PC-9 (cell line): ENCODE results near the gene CLPTM1. TPM values are rescaled to one million over a fixed set of nuclear protein-coding genes. Genes with fewer than 3 reads are reported as not detected.
A peak's percentile ranks its signal among the peaks of the same experiment; 100 is the strongest.

Experiments
- BruUV-seq: library from RNA; stranded (reverse); fragments of 400-500 nt; replicated peaks from 2 replicates; lab custom pipeline; 2021; lab: Mats Ljungman, UMichigan
- CTCF ChIA-PET: fragments of 300-600 bp; sonication (Branson Sonifier 250); formaldehyde crosslinking; loops from one replicate; lab custom pipeline; 2022; ENCODE audit warnings: antibody characterized with exemption; lab: Charles Lee
- POLR2A ChIA-PET: fragments of 300-600 bp; sonication (Branson Sonifier 250); formaldehyde crosslinking; loops from one replicate; lab custom pipeline; 2022; ENCODE audit warnings: antibody characterized with exemption; ENCODE audit not compliant: unreplicated experiment; lab: Charles Lee
- DNase-seq, 2 experiments: peaks; one replicate each; pipeline versions ENCODE4 v3.0.0 to v3.0.0-alpha.2; 2015 to 2022; ENCODE audit warnings: mixed read lengths in 1 of 2
- H2AFZ ChIP-seq: fragments of 200-600 bp; sonication (generic); 2 replicates; pipeline ENCODE4 v1.8.1; 2017; ENCODE audit warnings: antibody characterized with exemption
- H3F3A ChIP-seq: fragments of 200-600 bp; sonication (generic); 2 replicates; pipeline ENCODE4 v1.8.1; 2017; ENCODE audit warnings: antibody characterized with exemption, mild to moderate bottlenecking, low read depth; ENCODE audit not compliant: insufficient read depth
- H3K27ac ChIP-seq: fragments of 200-600 bp; sonication (generic); 2 replicates; pipeline ENCODE4 v1.6.1; 2016; ENCODE audit warnings: mixed run types
- H3K27me3 ChIP-seq: fragments of 200-600 bp; sonication (generic); 2 replicates; pipeline ENCODE4 v1.6.1; 2016; ENCODE audit warnings: low read depth, mixed run types; ENCODE audit not compliant: insufficient read depth
- H3K36me3 ChIP-seq: fragments of 200-600 bp; sonication (generic); 2 replicates; pipeline ENCODE4 v1.6.1; 2016; ENCODE audit warnings: low read depth, mixed run types
- H3K4me1 ChIP-seq: fragments of 200-600 bp; sonication (generic); replicated peaks from 2 replicates; pipeline ENCODE4 v1.6.1; 2016; ENCODE audit warnings: mixed run types; ENCODE audit not compliant: insufficient read depth
- H3K4me2 ChIP-seq: fragments of 200-600 bp; sonication (generic); 2 replicates; pipeline ENCODE4 v1.6.1; 2017; ENCODE audit warnings: mixed run types
- H3K4me3 ChIP-seq: fragments of 200-600 bp; sonication (generic); 2 replicates; pipeline ENCODE4 v1.6.1; 2016; ENCODE audit warnings: mixed run types
- H3K79me2 ChIP-seq: fragments of 200-600 bp; sonication (generic); 2 replicates; pipeline ENCODE4 v1.6.1; 2017; ENCODE audit warnings: low read depth, mixed run types
- H3K9me2 ChIP-seq: fragments of 200-600 bp; sonication (generic); 2 replicates; pipeline ENCODE4 v1.8.1; 2017; ENCODE audit warnings: mild to moderate bottlenecking; ENCODE audit not compliant: insufficient read depth
- H3K9me3 ChIP-seq: fragments of 200-600 bp; sonication (generic); 2 replicates; pipeline ENCODE4 v1.8.1; 2016; ENCODE audit warnings: low read depth; ENCODE audit not compliant: insufficient read depth
- H4K20me1 ChIP-seq: fragments of 200-600 bp; sonication (generic); 2 replicates; pipeline ENCODE4 v1.8.1; 2017; ENCODE audit not compliant: insufficient read depth
- EZH2 ChIP-seq: fragments of 200-600 bp; sonication (generic); IDR thresholded peaks from 2 replicates; pipeline ENCODE4 v1.8.0; 2017; ENCODE audit warnings: antibody characterized with exemption, low read depth
- intact Hi-C: fragments of 100-400 bp; cut with micrococcal nuclease; formaldehyde crosslinking; loops from one replicate; pipeline ENCODE4 v1.10.0; 2022; ENCODE audit not compliant: unreplicated experiment
- total RNA-seq: library from RNA; stranded (reverse); gene quantifications from 2 replicates; pipeline ENCODE4 v1.2.3, GENCODE V29; 2021
- TF ChIP-seq, protein P1 (sequence below): fragments of 200-600 bp; sonication (generic); conservative IDR thresholded peaks from 2 replicates; pipeline ENCODE4 v1.6.1; 2017; ENCODE audit warnings: mixed run types, antibody characterized with exemption, mild to moderate bottlenecking, moderate library complexity

Gene CLPTM1
- total RNA-seq, 1 experiment from 2014 or later: 98.2 TPM

GRCh38 chr19:44955505-44956439 lies 592 bp downstream of the CLPTM1 start:
- H3K79me2 ChIP-seq: peaks cover 66% of the 10 kb centered on the region
- no peak for TF ChIP-seq EZH2
- TF ChIP-seq, protein P1, sequence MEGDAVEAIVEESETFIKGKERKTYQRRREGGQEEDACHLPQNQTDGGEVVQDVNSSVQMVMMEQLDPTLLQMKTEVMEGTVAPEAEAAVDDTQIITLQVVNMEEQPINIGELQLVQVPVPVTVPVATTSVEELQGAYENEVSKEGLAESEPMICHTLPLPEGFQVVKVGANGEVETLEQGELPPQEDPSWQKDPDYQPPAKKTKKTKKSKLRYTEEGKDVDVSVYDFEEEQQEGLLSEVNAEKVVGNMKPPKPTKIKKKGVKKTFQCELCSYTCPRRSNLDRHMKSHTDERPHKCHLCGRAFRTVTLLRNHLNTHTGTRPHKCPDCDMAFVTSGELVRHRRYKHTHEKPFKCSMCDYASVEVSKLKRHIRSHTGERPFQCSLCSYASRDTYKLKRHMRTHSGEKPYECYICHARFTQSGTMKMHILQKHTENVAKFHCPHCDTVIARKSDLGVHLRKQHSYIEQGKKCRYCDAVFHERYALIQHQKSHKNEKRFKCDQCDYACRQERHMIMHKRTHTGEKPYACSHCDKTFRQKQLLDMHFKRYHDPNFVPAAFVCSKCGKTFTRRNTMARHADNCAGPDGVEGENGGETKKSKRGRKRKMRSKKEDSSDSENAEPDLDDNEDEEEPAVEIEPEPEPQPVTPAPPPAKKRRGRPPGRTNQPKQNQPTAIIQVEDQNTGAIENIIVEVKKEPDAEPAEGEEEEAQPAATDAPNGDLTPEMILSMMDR: no peak
- intact Hi-C loops: loop anchor here (1.0 to 10.0 kb wide), 4 partner anchors 49 to 381 kb away; partner anchors contain the start of genes CBLC and NECTIN2
- H2AFZ ChIP-seq: peak overlapping the region; percentile 85
- no peak overlapping the region for H3K27ac ChIP-seq
- peaks cover 20% of the 10 kb centered on the region for H3K4me1 ChIP-seq
- H3K4me3 ChIP-seq: peak overlapping the region; percentile 89
- H3K9me2 ChIP-seq: no peaks in the 10 kb centered on the region
- H3K27me3 ChIP-seq: no peaks in the 10 kb centered on the region
- H3F3A ChIP-seq: peaks cover 16% of the 10 kb centered on the region; the same call in 1 of the 2 replicates
- BruUV-seq: TSS peak; percentile 47
- no peak for DNase-seq
- H4K20me1 ChIP-seq: peaks cover 53% of the 10 kb centered on the region
- peak overlapping the region; percentile 96 for H3K4me2 ChIP-seq
- CTCF ChIA-PET: no interaction called here
- peaks cover 5% of the 10 kb centered on the region; the same call in 1 of the 2 replicates for H3K36me3 ChIP-seq
- POLR2A ChIA-PET: interaction anchor here (0.6 to 1.0 kb wide), 2 partner anchors 79 to 512 kb away, joined by 4 to 8 read pairs; no protein-coding TSS in a partner anchor
- no peaks in the 10 kb centered on the region for H3K9me3 ChIP-seq

DNA sequence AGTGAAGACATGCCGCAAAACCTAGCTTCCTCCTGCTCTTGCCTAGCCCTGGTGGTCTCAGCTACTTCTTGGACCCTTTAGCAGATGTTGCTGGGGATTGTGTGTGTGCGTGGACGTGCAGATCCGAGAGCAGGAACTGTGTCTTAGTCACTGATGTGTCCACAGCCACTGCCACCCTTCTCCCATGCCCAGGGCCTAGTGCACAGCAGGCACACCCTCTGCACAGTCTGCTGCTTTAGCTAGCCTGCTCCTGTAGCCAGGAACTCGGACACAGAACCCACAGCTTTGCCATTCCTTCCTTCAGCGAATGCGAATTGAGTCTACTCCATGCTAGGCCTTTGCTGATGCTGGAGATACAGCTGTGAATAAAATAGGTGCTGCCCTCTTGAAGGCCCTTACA lies 2.3 kb downstream of the CLPTM1 start:
- Histone ChIP-seq H3K4me3 (no peak overlapping the region), H3K27me3 (no peaks in the 10 kb centered on the region), H3K4me1 (peaks cover 20% of the 10 kb centered on the region), H3K79me2 (peaks cover 70% of the 10 kb centered on the region), H3F3A (peaks cover 10% of the 10 kb centered on the region; the same call in 1 of the 2 replicates), H3K27ac (no peak overlapping the region), H3K9me2 (no peaks in the 10 kb centered on the region), H3K4me2 (peak overlapping the region; percentile 96), H4K20me1 (peaks cover 61% of the 10 kb centered on the region), H2AFZ (no peak overlapping the region), H3K9me3 (no peaks in the 10 kb centered on the region), H3K36me3 (peaks cover 5% of the 10 kb centered on the region; the same call in 1 of the 2 replicates)
- BruUV-seq: no TSS peak
- DNase-seq: no peak
- CTCF ChIA-PET: interaction anchor here (0.6 kb wide), 1 partner anchor 79 kb away, joined by 3 read pairs; no protein-coding TSS in a partner anchor
- POLR2A ChIA-PET: no interaction called here
- intact Hi-C loops: loop anchor here (10.0 kb wide), 2 partner anchors 183 to 383 kb away; partner anchors contain the start of gene CBLC
- TF ChIP-seq, protein P1: no peak
- TF ChIP-seq EZH2: no peak

GRCh38 chr19:44958090-44958489 lies 2.9 kb downstream of the CLPTM1 start:
- Histone ChIP-seq H3K79me2 (peaks cover 70% of the 10 kb centered on the region), H3K27ac (no peak overlapping the region), H4K20me1 (peaks cover 61% of the 10 kb centered on the region), H3K9me2 (no peaks in the 10 kb centered on the region), H3F3A (peaks cover 10% of the 10 kb centered on the region; the same call in 1 of the 2 replicates), H3K4me1 (peaks cover 20% of the 10 kb centered on the region), H3K9me3 (no peaks in the 10 kb centered on the region), H3K27me3 (no peaks in the 10 kb centered on the region), H3K36me3 (peaks cover 5% of the 10 kb centered on the region; the same call in 1 of the 2 replicates), H2AFZ (no peak overlapping the region), H3K4me2 (no peak overlapping the region), H3K4me3 (no peak overlapping the region)
- no peak for DNase-seq
- BruUV-seq: no TSS peak
- ChIA-PET CTCF (interaction anchor here (0.6 kb wide), 1 partner anchor 284 kb away, joined by 9 read pairs; no protein-coding TSS in a partner anchor), POLR2A (interaction anchor here (0.7 kb wide), 1 partner anchor 727 kb away, joined by 4 read pairs; no protein-coding TSS in a partner anchor)
- TF ChIP-seq, protein P1: no peak
- no peak for TF ChIP-seq EZH2
- intact Hi-C loops: loop anchor here (10.0 kb wide), 2 partner anchors 183 to 383 kb away; partner anchors contain the start of gene CBLC
